GM12891 (cell line): ENCODE data around the gene TANGO6.

Source experiments
- PAX5 ChIP-seq: IDR thresholded peaks from 2 replicates; pipeline ENCODE4 v1.6.1; 2011; ENCODE audit warnings: low read length, moderate library complexity, mild to moderate bottlenecking; ENCODE audit not compliant: insufficient read depth, severe bottlenecking
- POLR2A ChIP-seq: IDR thresholded peaks from 2 replicates; pipeline ENCODE4 v1.6.1; 2011; ENCODE audit warnings: low read depth, low read length, control low read depth
- POLR2AphosphoS5 ChIP-seq: IDR thresholded peaks from 2 replicates; pipeline ENCODE4 v1.6.1; 2011; ENCODE audit warnings: low read depth, low read length, control low read depth
- POU2F2 ChIP-seq: IDR thresholded peaks from 2 replicates; pipeline ENCODE4 v1.6.1; 2011; ENCODE audit warnings: low read depth, mild to moderate bottlenecking, control low read depth, low read length, moderate library complexity
- SPI1 ChIP-seq: IDR thresholded peaks from 2 replicates; pipeline ENCODE4 v1.6.1; 2011; ENCODE audit warnings: low read depth, low read length, control low read depth
- TAF1 ChIP-seq: IDR thresholded peaks from 2 replicates; pipeline ENCODE4 v1.6.1; 2011; ENCODE audit warnings: low read depth, low read length, control low read depth

- TF ChIP-seq POLR2A (no peak), TAF1 (no peak), SPI1 (no peak), POLR2AphosphoS5 (no peak), PAX5 (no peak), POU2F2 (no peak)
Observed at GRCh38 chr16:68883685-68884084, 40.4 kb downstream of the TANGO6 start.
